ENCODE data around the gene PPP1CA. TPM values are rescaled to one million over a fixed set of nuclear protein-coding genes. Genes with fewer than 3 reads are reported as not detected.

The PPP1CA gene
- total RNA-seq, 1 experiment from 2014 or later, result 239 TPM

DNA sequence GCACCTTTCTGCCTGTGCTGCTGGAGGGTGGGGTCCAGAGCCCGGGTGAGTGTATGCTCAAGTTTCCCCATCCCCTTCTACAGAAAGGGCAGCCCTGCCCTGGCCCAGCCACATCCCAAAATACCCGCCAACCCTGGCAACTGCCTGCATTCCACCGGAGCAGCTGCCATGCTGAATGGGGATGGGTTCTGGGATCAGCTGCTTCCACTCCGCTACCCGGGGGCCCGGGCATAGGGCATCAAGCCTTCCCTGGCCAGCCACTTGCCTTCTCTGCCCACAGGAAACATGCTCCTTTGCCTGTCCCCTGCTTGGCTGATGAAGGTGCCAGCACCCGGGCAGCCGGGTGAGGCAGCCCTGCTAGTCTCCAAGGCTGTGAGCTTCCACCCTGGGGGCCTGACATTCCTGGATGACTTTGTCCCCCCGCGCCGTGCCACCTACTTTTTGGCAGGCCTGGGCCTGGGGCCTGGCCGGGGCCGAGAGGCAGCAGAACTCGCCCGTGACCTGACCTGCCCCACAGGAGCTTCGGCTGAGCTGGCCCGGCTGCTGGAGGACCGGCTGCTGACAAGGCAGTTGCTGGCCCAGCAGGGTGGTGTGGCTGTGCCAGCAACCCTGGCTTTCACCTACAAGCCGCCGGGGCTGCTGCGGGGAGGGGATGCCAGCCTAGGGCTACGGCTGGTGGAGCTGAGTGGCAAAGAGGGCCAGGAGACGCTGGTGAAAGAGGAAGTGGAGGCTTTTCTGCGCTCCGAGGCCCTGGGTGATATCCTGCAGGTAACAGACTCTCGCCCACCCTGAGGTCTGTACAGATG is 17.0 kb upstream of the PPP1CA start:
- peak; percentile 64 for DNase-seq (ENCODE audit: low read depth)

GRCh38 chr11:67417425-67417824 is 15.8 kb upstream of the PPP1CA start:
- DNase-seq (ENCODE audit: low read depth), result no peak

DNA sequence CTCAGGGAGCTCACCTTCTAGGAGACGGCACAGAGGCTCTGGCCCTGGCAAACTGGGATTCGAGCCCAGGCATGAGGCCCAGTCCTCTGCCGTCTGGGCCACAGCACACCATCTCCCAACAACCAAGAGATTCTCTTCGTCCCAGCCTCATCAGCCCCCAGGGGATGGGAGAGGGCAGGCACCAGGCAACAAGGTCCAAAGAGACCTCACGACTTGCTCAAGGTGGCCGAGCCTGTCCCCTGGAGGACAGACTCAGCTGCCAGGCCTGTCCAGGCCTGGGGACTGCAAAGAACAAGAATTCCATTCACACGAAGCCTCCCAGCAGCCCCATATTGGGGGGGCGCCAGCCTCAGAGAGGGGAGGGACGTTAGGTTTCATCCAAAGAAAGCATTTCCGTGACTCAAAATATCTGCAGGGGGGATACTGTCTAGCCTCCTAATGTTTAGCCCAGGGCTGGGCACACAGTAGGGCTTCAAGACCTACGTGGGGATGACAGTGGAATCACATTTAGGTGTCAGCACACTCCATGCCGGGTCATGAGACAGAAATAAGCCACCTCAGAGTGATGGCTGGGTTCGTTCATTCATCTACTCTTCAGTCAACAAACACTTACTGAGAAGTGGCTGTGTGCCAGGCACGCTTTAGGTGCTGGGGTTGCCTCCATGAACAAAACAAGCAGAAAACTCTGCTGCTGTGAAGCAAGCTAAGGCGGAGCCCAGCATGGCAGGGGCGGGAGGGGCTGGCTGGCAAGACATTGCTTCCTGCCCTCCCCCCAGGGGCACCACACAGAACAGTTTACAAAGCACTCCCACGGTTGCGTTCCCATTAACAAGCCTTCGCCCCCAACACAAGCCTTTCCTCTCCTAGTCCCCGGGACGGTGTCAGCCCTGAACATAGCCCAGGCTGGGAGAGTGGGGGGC is 15.0 kb upstream of the PPP1CA start:
- peak; percentile 28 for DNase-seq (ENCODE audit: low read depth)

DNA sequence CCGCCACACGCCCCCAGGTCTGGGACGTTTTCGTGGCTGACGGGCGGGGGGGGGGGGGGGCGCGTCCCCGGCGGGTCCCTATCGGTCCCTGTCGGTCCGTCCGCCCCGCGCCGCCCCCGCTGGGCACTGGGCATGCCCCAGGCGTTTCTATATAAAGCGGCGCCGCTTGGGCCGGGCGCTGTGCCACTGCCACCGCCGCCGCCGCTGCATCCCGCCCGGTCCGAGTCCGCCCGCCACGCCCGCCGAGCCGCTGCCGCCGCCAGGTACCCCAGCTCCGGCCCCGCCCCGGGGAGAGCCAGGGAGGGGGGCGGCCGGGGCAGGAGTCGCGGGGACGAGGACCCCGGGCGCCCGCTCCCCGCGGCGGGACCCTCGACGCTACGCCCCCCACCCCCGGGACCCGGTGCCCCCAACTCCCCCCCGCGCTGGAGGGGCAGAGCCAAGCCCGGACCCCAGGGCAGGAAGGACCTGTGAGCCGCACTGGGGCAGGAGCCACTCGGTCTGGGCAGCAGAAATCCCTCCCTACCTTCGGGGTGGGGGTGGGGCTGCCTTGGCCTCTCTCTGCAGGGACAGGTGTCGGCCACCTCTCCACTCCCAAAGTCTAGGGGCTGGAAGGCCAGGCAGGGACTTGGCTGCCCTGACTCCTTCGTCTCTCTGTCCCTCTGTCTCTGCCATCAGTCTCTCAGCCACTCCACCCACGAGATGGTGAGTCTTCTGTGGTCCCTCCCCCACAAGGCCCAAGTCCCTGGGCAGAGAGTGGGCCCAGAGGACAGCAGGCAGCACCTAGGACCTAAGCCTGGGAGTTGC is 14.0 kb upstream of the PPP1CA start, which contains the start of gene CARNS1:
CARNS1 (plus strand) TSS at position 178 of the 804 bp plus-strand sequence; CDS start at position 700, 522 bp downstream.
- no peak for DNase-seq (ENCODE audit: low read depth)

DNA sequence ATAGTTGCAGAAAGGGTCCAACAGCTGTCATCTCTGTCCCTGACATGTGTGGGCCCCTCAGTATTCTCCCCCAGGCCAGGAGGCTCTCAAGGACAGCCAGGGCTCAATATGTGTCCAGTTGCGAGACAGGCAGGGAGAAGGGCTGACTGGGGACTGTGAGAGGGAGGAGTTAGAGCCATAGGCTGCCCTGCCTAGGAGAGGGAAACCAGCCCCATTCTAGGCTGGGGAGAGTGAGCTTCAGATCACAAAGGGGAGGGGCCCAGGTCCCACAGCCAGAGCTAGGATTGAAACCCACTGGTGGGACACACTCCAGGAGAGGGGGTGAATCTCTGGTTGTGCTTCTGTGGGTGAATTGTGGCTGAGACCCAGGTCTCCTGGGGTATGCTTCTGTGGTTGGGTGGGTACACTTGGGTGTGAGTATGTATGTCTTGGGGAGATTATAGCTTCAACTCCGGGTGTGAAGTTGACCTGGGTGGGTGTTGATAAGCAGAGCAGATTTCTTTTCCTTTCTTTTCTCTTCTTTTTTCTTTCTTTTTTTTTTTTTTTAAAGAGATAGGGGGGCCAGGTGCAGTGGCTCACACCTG is 11.7 kb upstream of the PPP1CA start:
- no peak for DNase-seq (ENCODE audit: low read depth)

DNA sequence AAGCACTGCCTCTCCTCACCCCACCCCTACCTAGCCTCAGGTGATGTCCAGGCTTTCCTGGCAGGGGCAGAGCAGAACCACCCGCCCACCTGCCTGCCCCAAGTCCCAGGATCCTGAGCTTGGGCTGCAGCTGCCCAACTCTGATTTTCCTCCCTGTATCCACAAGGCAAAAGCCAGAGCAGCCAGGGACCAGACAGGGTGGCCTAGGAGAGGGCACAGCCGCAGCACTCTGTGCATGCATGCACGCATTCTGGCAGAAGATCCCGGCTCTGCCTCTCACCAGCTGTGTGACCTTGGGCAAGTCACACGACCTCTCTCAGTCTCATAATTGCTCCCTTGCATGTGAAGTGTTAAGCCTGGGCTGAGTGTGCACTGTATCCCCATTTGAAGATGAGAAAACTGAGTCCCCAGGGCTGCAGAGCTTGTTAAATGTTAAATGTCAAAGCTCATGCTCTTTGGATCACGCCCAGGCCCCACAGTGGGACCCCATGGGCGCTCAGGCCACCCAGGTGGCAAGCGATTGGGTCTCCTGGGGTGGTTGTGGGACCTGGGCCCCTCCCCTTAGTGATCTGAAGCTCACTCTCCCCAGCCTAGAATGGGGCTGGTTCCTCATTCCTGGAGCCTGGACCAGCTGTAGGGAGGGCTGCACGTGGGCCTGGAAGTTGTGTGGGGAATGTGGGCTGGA is 11.0 kb upstream of the PPP1CA start:
- peak; percentile 17 for DNase-seq (ENCODE audit: low read depth)

- DNase-seq (ENCODE audit: low read depth), result no peak
These were observed 10.1 kb upstream of the PPP1CA start for GRCh38 chr11:67411785-67412152.

DNA sequence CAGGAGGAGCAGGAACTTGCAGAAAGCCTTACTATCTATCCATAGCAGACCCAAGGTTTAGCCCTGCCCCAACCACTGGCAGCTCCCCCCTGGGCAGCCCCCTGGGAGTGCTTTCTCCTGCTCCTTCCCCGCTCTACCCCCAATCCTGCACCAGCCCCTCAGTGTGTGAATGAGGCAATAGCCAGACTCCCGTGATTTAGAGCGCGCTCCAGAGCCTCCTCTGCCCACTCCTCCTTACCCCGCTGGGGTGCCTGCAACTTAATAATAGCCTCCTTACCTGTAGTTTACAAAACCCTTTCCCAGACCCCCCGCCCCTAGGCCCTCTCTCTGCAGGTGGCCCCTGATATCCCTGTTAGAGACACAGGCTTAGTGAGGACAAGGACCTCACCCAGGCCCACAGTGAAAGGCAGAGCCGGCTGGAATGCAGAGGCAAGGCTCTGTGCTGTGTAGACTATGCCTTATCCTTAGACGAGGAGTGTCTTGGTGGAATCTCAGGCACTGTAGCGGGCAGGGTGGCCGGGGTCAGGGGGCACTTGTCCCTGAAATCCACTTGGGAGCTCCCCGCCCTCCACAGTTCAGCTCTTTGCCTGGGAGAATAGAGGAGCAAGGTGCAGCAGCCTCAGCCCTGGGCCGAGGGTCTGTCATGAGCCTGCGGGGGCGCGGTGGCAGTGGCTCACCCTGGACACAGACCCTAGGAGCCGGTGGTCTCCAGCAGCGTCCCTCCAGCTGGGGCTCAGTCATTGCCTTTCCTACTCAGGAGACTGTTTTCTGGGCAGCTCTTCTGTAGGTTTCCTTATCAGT is 9.5 kb upstream of the PPP1CA start:
- DNase-seq (ENCODE audit: low read depth), result no peak

GRCh38 chr11:67410369-67410831 is 8.7 kb upstream of the PPP1CA start:
- no peak for DNase-seq (ENCODE audit: low read depth)

GRCh38 chr11:67409781-67410368 is 8.2 kb upstream of the PPP1CA start:
- no peak for DNase-seq (ENCODE audit: low read depth)

DNA sequence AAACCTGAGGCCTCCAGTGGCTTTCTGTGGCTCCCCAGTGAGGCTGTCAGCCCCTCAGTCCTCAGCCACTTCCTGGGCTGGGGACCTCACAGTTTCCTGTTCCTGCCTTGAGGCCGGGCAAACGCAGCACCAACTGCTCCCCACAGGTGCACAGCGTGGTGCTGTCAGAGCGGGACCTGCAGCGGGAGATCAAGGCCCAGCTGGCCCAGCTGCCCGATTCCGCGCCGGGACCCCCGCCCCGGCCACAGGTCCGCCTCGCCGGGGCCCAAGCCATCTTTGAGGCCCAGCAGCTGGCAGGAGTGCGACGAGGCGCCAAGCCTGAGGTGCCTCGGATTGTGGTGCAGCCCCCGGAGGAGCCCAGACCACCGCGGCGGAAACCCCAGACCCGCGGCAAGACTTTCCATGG is 7.6 kb upstream of the PPP1CA start:
- no peak for DNase-seq (ENCODE audit: low read depth)

DNA sequence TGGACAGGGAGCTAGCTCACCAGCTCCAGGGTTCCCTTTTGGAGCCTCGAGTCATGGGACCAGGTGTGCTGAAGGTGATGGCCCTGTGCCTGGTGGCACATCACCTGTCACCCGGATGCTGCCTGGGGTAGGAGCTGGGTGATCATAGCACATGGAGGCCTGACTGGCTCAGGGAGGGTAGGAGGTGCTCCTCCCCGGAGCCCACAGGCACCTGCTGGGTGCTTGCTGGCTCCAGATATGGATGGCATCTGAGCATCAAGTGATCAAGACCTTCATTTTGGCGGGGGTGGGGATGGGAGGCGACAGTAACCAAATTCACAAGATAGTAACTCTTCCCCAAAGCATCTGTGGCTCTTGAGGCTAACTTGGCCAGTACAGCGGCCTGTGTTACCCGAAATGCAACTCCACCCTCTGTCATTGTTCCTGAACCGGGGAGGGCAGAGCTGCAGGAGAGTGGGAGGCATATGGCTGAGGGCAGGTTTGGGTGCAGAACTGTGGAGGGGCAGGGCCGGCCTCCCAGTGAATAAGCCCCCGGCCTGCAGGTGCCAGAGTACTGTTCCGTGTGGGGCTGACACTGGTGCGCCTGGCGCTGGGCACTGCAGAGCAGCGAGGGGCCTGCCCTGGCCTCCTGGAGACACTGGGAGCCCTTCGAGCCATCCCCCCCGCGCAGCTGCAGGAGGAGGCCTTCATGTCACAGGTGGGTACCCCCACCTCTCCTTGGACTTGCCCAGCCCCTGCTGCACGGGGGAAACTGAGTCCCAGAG is 7.0 kb upstream of the PPP1CA start:
- DNase-seq (ENCODE audit: low read depth), result no peak

- no peak for DNase-seq (ENCODE audit: low read depth)
These were observed 6.1 kb upstream of the PPP1CA start for GRCh38 chr11:67407688-67408163.

GRCh38 chr11:67406969-67407687 is 5.5 kb upstream of the PPP1CA start:
- DNase-seq (ENCODE audit: low read depth), result no peak

DNA sequence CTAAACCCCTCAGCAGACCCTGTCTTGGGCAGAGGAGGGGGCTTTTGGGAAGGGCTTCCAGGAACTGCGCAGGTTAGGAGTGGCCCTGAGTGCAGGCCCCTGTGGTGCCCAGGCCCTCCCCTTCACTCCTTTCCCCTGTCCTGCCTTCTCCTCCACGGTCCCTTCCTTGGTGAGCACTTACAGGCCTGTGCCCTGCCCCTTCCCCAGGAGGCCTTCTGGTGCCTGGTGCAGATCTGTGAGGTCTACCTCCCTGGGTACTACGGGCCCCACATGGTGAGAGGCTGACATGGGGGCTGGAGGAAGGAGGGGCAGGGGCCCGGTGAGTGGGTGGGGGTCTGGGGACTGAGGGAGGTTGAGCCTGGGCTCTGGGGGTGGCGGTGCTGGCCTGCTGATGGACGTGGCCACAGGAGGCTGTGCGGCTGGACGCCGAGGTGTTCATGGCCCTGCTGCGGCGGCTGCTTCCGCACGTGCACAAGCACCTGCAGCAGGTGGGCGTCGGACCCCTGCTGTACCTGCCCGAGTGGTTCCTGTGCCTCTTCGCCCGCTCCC is 4.8 kb upstream of the PPP1CA start:
- DNase-seq (ENCODE audit: low read depth), result no peak

DNA sequence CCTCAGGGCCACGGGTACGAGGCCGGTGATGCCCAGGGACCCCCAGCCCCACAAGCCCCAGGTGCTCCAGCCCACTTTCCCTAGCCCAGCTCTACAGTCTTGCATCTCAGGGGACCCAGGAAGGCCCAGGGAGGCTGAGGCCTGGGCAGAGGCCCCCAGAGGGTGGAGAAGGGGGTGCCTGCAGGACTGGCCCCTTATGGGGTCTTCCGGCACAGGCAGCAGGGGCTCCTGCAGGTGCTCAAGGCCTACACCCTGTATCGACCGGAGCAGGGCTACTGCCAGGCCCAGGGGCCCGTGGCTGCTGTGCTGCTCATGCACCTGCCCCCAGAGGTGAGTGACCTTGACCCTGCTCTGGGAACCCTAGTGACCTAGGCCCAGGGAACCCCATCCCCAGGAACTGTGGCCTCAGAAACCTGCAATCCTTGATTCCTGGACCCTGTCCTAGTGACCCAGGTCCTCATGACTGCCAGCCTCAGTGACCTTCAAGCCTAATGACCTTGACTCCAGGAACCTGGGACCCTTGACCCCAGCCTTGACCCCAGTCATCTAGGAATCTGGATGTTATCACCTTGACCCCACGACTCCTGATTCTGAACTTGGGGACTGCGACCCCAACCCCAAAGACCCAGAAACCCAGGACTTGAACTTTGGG is 4.2 kb upstream of the PPP1CA start:
- no peak for DNase-seq (ENCODE audit: low read depth)

GRCh38 chr11:67405196-67405567 is 3.5 kb upstream of the PPP1CA start:
- DNase-seq (ENCODE audit: low read depth), result no peak
